H1 (cell line): Measurements from ENCODE around the gene ACADVL. TPM values are rescaled to one million over a fixed set of nuclear protein-coding genes. Genes with fewer than 3 reads are reported as not detected.

Experiments used
- CTCF ChIA-PET: fragments of 300-600 bp; sonication (Branson Sonifier 250); formaldehyde crosslinking; loops from one replicate; lab custom pipeline; 2021; ENCODE audit not compliant: partially characterized antibody; lab: Charles Lee
- POLR2A ChIA-PET: fragments of 300-600 bp; sonication (Branson Sonifier 250); formaldehyde crosslinking; loops from one replicate; lab custom pipeline; 2021; ENCODE audit warnings: inconsistent platforms; ENCODE audit not compliant: partially characterized antibody; lab: Charles Lee
- DNase-seq, 2 experiments: peaks; one replicate each; pipeline versions ENCODE4 v3.0.0 to v3.0.0-alpha.2; 2010 to 2022; ENCODE audit warnings: low spot score in 2 of 2, low read depth in 1 of 2, mixed read lengths in 1 of 2
- FAIRE-seq: peaks from 2 replicates; lab custom pipeline; 2011; peaks lifted over from hg19 to GRCh38; lab: Jason Lieb, UNC
- H2AFZ ChIP-seq: 2 replicates; pipeline ENCODE4 v1.8.1; 2012; ENCODE audit warnings: low read length, inconsistent platforms
- H2AK5ac ChIP-seq: 2 replicates; pipeline ENCODE4 v1.6.1; 2013; ENCODE audit warnings: low read depth, low read length
- H2BK120ac ChIP-seq: replicated peaks from 2 replicates; pipeline ENCODE3; 2013; ENCODE audit warnings: low read depth, low read length, inconsistent platforms
- H2BK12ac ChIP-seq: 2 replicates; pipeline ENCODE4 v1.6.1; 2013; ENCODE audit warnings: low read depth, low read length
- H2BK15ac ChIP-seq: 2 replicates; pipeline ENCODE4 v1.6.1; 2013; ENCODE audit warnings: low read length
- H2BK20ac ChIP-seq: 2 replicates; pipeline ENCODE4 v1.6.1; 2013; ENCODE audit warnings: low read length
- H2BK5ac ChIP-seq: 2 replicates; pipeline ENCODE4 v1.6.1; 2013; ENCODE audit warnings: low read depth, low read length
- H3K14ac ChIP-seq: 2 replicates; pipeline ENCODE4 v1.6.1; 2013; ENCODE audit warnings: inconsistent platforms; ENCODE audit not compliant: insufficient read length
- H3K18ac ChIP-seq: 2 replicates; pipeline ENCODE4 v1.6.1; 2013; ENCODE audit warnings: low read length; ENCODE audit errors: extremely low read depth
- H3K23ac ChIP-seq: 2 replicates; pipeline ENCODE4 v1.6.1; 2013; ENCODE audit warnings: inconsistent platforms; ENCODE audit not compliant: insufficient read length
- H3K23me2 ChIP-seq: 2 replicates; pipeline ENCODE4 v1.6.1; 2013; ENCODE audit warnings: low read depth, low read length
- H3K27ac ChIP-seq: 2 replicates; pipeline ENCODE4 v1.6.1; 2011; ENCODE audit warnings: low read depth, low read length, inconsistent platforms
- H3K27me3 ChIP-seq, 4 experiments: replicated peaks in 1 of 4; 1 replicate in 1 of 4; 2 replicates in 3 of 4; pipeline versions ENCODE4 v1.6.1 to v1.8.1; 2011 to 2013; ENCODE audit warnings: low read length in 3 of 4, mild to moderate bottlenecking in 3 of 4, inconsistent platforms in 2 of 4, mixed read lengths in 2 of 4, moderate library complexity in 1 of 4; ENCODE audit not compliant: control insufficient read depth in 3 of 4, insufficient read depth in 3 of 4; ENCODE audit errors: extremely low read depth in 1 of 4
- H3K36me3 ChIP-seq, 4 experiments: 2 replicates each; pipeline versions ENCODE4 v1.6.1 to v1.8.1; 2011 to 2013; ENCODE audit warnings: mild to moderate bottlenecking in 4 of 4, low read length in 3 of 4, moderate library complexity in 2 of 4, control low read depth in 1 of 4, inconsistent platforms in 1 of 4; ENCODE audit not compliant: insufficient read depth in 4 of 4, control insufficient read depth in 2 of 4
- H3K4ac ChIP-seq: replicated peaks from 2 replicates; pipeline ENCODE3; 2013; ENCODE audit warnings: low read length, low read depth, mixed read lengths, inconsistent platforms; ENCODE audit not compliant: insufficient read length
- H3K4me1 ChIP-seq, 4 experiments: replicated peaks in 1 of 4; 1 replicate in 1 of 4; 2 replicates in 3 of 4; pipeline versions ENCODE4 v1.6.1 to v1.8.1; 2011 to 2013; ENCODE audit warnings: low read length in 3 of 4, inconsistent platforms in 2 of 4, mixed read lengths in 1 of 4; ENCODE audit not compliant: insufficient read depth in 4 of 4, control insufficient read depth in 3 of 4
- H3K4me2 ChIP-seq, 2 experiments: 2 replicates each; pipeline versions ENCODE4 v1.6.1 to v1.8.1; 2011 to 2013; ENCODE audit warnings: low read depth in 2 of 2, low read length in 2 of 2, control low read depth in 1 of 2, inconsistent platforms in 1 of 2, mild to moderate bottlenecking in 1 of 2; ENCODE audit not compliant: insufficient read depth in 1 of 2
- H3K4me3 ChIP-seq, 4 experiments: fragments of 200-600, 300-600 bp in 1 of 4; sonication (generic), shearing (Covaris generic), sonication (Bioruptor Twin) in 1 of 4; 2 replicates each; pipeline versions ENCODE4 v1.5.1 to v1.8.1; 2011 to 2016; ENCODE audit warnings: low read length in 4 of 4, low read depth in 3 of 4, control low read depth in 2 of 4, inconsistent platforms in 2 of 4, mild to moderate bottlenecking in 2 of 4, mixed read lengths in 1 of 4, moderate library complexity in 1 of 4; ENCODE audit not compliant: insufficient read depth in 2 of 4; ENCODE audit errors: extremely low read depth in 1 of 4
- H3K56ac ChIP-seq: replicated peaks from 2 replicates; pipeline ENCODE3; 2013; ENCODE audit warnings: low read depth, mild to moderate bottlenecking, mixed read lengths, low read length, inconsistent platforms; ENCODE audit not compliant: insufficient read length
- H3K79me1 ChIP-seq: 2 replicates; pipeline ENCODE4 v1.6.1; 2013; ENCODE audit warnings: low read depth, low read length, control low read depth
- H3K79me2 ChIP-seq, 2 experiments: 2 replicates each; pipeline versions ENCODE4 v1.6.1 to v1.8.1; 2012 to 2013; ENCODE audit warnings: low read length in 2 of 2, mild to moderate bottlenecking in 2 of 2, inconsistent platforms in 1 of 2; ENCODE audit not compliant: insufficient read depth in 2 of 2, control insufficient read depth in 1 of 2
- H3K9ac ChIP-seq, 4 experiments: replicated peaks in 1 of 4; 1 replicate in 1 of 4; 2 replicates in 3 of 4; pipeline versions ENCODE4 v1.6.1 to v1.8.1; 2011 to 2013; ENCODE audit warnings: low read depth in 3 of 4, low read length in 3 of 4, control low read depth in 2 of 4, mild to moderate bottlenecking in 2 of 4, moderate library complexity in 2 of 4, inconsistent platforms in 1 of 4; ENCODE audit errors: extremely low read depth in 1 of 4
- H3K9me3 ChIP-seq, 2 experiments: 2 replicates each; pipeline versions ENCODE4 v1.6.1 to v1.8.1; 2012 to 2013; ENCODE audit warnings: mild to moderate bottlenecking in 2 of 2, moderate library complexity in 2 of 2, control low read depth in 1 of 2, inconsistent platforms in 1 of 2, low read depth in 1 of 2, low read length in 1 of 2, mixed read lengths in 1 of 2; ENCODE audit not compliant: insufficient read depth in 2 of 2
- H4K20me1 ChIP-seq, 2 experiments: replicated peaks in 1 of 2; 2 replicates each; pipeline versions ENCODE3 to v1.8.1; 2011 to 2013; ENCODE audit warnings: inconsistent platforms in 2 of 2, low read length in 2 of 2, mild to moderate bottlenecking in 1 of 2; ENCODE audit not compliant: insufficient read depth in 2 of 2, control insufficient read depth in 1 of 2
- H4K5ac ChIP-seq: 2 replicates; pipeline ENCODE4 v1.6.1; 2013; ENCODE audit warnings: low read length, low read depth, mixed read lengths, inconsistent platforms; ENCODE audit not compliant: insufficient read length
- H4K8ac ChIP-seq: 2 replicates; pipeline ENCODE4 v1.8.0; 2013; ENCODE audit warnings: mild to moderate bottlenecking, moderate library complexity, low read length, inconsistent platforms; ENCODE audit not compliant: insufficient read depth; ENCODE audit errors: extremely low read depth
- H4K91ac ChIP-seq: replicated peaks from 2 replicates; pipeline ENCODE3; 2013; ENCODE audit warnings: low read length, mixed read lengths, inconsistent platforms; ENCODE audit not compliant: insufficient read length
- EZH2 ChIP-seq: fragments of 200-600 bp; sonication (generic); IDR thresholded peaks from 2 replicates; pipeline ENCODE4 v1.7.1; 2012; ENCODE audit warnings: low read depth, mild to moderate bottlenecking, moderate library complexity, low read length, inconsistent platforms; ENCODE audit not compliant: severe bottlenecking
- KDM5A ChIP-seq: fragments of 200-600 bp; IDR thresholded peaks from 2 replicates; pipeline ENCODE4 v1.7.1; 2012; ENCODE audit warnings: mild to moderate bottlenecking, low read length, inconsistent platforms, mixed read lengths
- POLR2A ChIP-seq, 2 experiments: IDR thresholded peaks; 1 replicate in 1 of 2; 2 replicates in 1 of 2; pipeline ENCODE4 v1.6.1; 2011; ENCODE audit warnings: low read depth in 2 of 2, low read length in 2 of 2, mild to moderate bottlenecking in 2 of 2; ENCODE audit errors: control extremely low read depth in 1 of 2
- TAF1 ChIP-seq: IDR thresholded peaks from 2 replicates; pipeline ENCODE4 v1.6.1; 2011; ENCODE audit warnings: mild to moderate bottlenecking, low read depth, low read length
- ZNF274 ChIP-seq: IDR thresholded peaks from 2 replicates; pipeline ENCODE4 v1.7.0; 2012; ENCODE audit warnings: low read length, borderline replicate concordance; ENCODE audit errors: extremely low read depth
- WGBS, 2 experiments: shearing (Covaris generic) in 1 of 2; methylation state at CpG; one replicate each; pipeline versions ENCODE4 v1.1.6 to v1.1.7; 2013 to 2015; ENCODE audit warnings: low lambda C conversion rate in 2 of 2, mixed read lengths in 2 of 2, inconsistent platforms in 1 of 2, low coverage in 1 of 2, missing lambda C conversion rate in 1 of 2; ENCODE audit not compliant: insufficient replicate concordance in 2 of 2, insufficient coverage in 1 of 2, insufficient read length in 1 of 2; ENCODE audit errors: extremely low coverage in 1 of 2, missing lambda C conversion rate in 1 of 2; 5-methylcytosine and 5-hydroxymethylcytosine counted together
- polyA plus RNA-seq, 7 experiments: library from polyadenylated mRNA; depleted of rRNA in 3 of 7; stranded (reverse) in 5 of 7; unstranded in 2 of 7; fragments of >200 nt in 5 of 7; fragments of 200-250 nt in 2 of 7; gene quantifications; 1 replicate in 5 of 7; 2 replicates in 1 of 7; 4 replicates in 1 of 7; pipeline versions ENCODE4 v1.2.1 to v1.2.3, GENCODE V29; 2011 to 2013; ENCODE audit warnings: missing spikeins in 2 of 7, mixed read lengths in 2 of 7
- total RNA-seq: library from RNA; stranded (reverse); fragmentation: NEBNext Ultra II Directional; extraction: Animal tissue kit (Norgen Biotek cat#: 25700); gene quantifications from 2 replicates; pipeline ENCODE4 v1.2.1, GENCODE V29; 2021

The ACADVL gene
- total and polyA plus RNA-seq, 2 of the 8 experiments (the other 6 are each of a cell fraction or from before 2014, with no cell fraction given), result 181 to 231 TPM

- Histone ChIP-seq H3K14ac (no peak overlapping the region), H3K4me1 (peaks cover 5 to 13% (median 6%) of the 10 kb centered on the region in 4 experiments; a peak in 6 of 7 replicates), H3K27me3 (no peaks in the 10 kb centered on the region), H4K8ac (no peak overlapping the region; the same call in 1 of the 2 replicates), H3K4me3 (peak overlapping the region; percentile 73 to 90 (median 84); a peak in 7 of 8 replicates), H3K4me2 (peak overlapping the region; percentile 92 to 93), H3K79me1 (peaks cover 4% of the 10 kb centered on the region; the same call in 1 of the 2 replicates), H2BK120ac (no peak overlapping the region), H3K23me2 (peaks cover 18% of the 10 kb centered on the region), H2BK15ac (no peak overlapping the region), H3K18ac (no peak overlapping the region), H4K5ac (no peak overlapping the region), H2AK5ac (peak overlapping the region; percentile 45; the same call in 1 of the 2 replicates), H3K9ac (peak overlapping the region in 3 of 4 experiments; percentile 42 to 94 (median 85); a peak in 4 of 7 replicates), H4K91ac (no peak overlapping the region), H3K36me3 (peaks cover 9 to 39% (median 23%) of the 10 kb centered on the region in 4 experiments; a peak in 6 of 8 replicates), H3K79me2 (peaks cover 0 to 43% of the 10 kb centered on the region in 2 experiments; a peak in 2 of 4 replicates), H3K27ac (no peak overlapping the region), H4K20me1 (peaks cover 0 to 2% of the 10 kb centered on the region in 2 experiments), H2BK20ac (no peak overlapping the region), H3K9me3 (no peaks in the 10 kb centered on the region), H2BK12ac (no peak overlapping the region), H3K4ac (peak overlapping the region; percentile 57), H2BK5ac (peak overlapping the region; percentile 61; the same call in 1 of the 2 replicates), H2AFZ (no peak overlapping the region), H3K23ac (no peak overlapping the region), H3K56ac (no peak overlapping the region)
- TF ChIP-seq ZNF274 (no peak), KDM5A (no peak), TAF1 (no peak), POLR2A (IDR thresholded peaks at IDR 0.05; ENCODE audit: control extremely low read depth in 1 of 2, low read depth in 2 of 2, low read length in 2 of 2) (no peak), EZH2 (no peak)
- 70% methylated on average over 2 of the region's 2 CpGs; no CpG with 5 or more reads in 1 of the 2 experiments for WGBS, 2 experiments
- DNase-seq (no peak), FAIRE-seq (no peak)
- ChIA-PET POLR2A (interaction anchor here (1.2 to 19.7 kb wide), 12 partner anchors 5 to 345 kb away, joined by 3 to 386 read pairs (median 12); partner anchors contain the start of genes ACADVL, CLDN7, CTDNEP1 and DLG4), CTCF (interaction anchor here (0.8 to 4.1 kb wide), 3 partner anchors 11 to 106 kb away, joined by 3 to 27 read pairs (median 3); partner anchors contain the start of gene ACADVL)
Measured at GRCh38 chr17:7243453-7243729, 23.7 kb downstream of the ACADVL start.
